SU-DHL-6 (cell line): Measurements from ENCODE around the gene GTF2H2C_2.
"Not testable (repeated sequence)": the region's sequence is repeated elsewhere in the genome, so short reads cannot be mapped to it uniquely, and the experiment has no call there.

Source experiments
- EZH2phosphoT487 ChIP-seq: fragments of 200-600 bp; sonication (generic), shearing (Covaris generic); conservative IDR thresholded peaks from 2 replicates; pipeline ENCODE4 v1.6.1; 2018; ENCODE audit warnings: mild to moderate bottlenecking, antibody characterized with exemption, low read length, moderate library complexity, mixed read lengths
- TF ChIP-seq, protein P1 (sequence below): fragments of 200-600 bp; sonication (generic); IDR thresholded peaks from one replicate; pipeline ENCODE4 v1.5.1; 2017; ENCODE audit warnings: antibody characterized with exemption, mild to moderate bottlenecking, low read length, moderate library complexity; ENCODE audit not compliant: insufficient read depth, poor library complexity, severe bottlenecking

DNA sequence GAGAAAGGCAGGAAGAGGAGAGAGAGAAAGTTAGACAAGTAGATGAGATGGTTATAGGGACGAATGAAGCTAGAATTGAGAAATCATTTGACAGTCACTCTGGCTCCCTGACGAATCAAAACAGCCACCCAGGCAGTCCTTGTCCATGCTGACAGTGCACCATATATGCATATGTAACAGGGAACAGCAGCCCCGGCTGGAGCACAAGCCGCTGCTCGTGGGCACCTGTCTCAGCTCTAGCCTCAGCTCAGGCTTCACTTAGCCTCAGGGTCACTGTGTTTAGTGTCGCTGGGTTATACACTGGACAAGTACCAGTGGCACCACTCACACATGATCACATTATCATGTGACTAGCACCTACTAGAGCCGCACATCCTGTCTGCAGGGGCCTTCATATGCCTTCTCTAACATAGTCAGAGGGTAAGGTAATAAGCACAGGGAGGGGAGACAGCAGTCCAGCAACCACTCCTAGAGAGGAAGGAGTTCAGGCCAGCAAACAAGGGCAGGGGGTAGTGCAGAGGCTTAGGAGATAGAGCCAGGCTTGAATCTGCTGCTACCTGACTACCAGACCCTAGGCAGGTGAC is 54.9 kb downstream of the GTF2H2C_2 start:
- TF ChIP-seq, protein P1, sequence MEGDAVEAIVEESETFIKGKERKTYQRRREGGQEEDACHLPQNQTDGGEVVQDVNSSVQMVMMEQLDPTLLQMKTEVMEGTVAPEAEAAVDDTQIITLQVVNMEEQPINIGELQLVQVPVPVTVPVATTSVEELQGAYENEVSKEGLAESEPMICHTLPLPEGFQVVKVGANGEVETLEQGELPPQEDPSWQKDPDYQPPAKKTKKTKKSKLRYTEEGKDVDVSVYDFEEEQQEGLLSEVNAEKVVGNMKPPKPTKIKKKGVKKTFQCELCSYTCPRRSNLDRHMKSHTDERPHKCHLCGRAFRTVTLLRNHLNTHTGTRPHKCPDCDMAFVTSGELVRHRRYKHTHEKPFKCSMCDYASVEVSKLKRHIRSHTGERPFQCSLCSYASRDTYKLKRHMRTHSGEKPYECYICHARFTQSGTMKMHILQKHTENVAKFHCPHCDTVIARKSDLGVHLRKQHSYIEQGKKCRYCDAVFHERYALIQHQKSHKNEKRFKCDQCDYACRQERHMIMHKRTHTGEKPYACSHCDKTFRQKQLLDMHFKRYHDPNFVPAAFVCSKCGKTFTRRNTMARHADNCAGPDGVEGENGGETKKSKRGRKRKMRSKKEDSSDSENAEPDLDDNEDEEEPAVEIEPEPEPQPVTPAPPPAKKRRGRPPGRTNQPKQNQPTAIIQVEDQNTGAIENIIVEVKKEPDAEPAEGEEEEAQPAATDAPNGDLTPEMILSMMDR = not testable (repeated sequence)
- not testable (repeated sequence) for TF ChIP-seq EZH2phosphoT487
